ENCODE measurements around the gene GPR22. TPM values are rescaled to one million over a fixed set of nuclear protein-coding genes. Genes with fewer than 3 reads are reported as not detected.
A peak's percentile ranks its signal among the peaks of the same experiment; 100 is the strongest.

The GPR22 gene
- total RNA-seq, 2 experiments from 2014 or later = not detected

DNA sequence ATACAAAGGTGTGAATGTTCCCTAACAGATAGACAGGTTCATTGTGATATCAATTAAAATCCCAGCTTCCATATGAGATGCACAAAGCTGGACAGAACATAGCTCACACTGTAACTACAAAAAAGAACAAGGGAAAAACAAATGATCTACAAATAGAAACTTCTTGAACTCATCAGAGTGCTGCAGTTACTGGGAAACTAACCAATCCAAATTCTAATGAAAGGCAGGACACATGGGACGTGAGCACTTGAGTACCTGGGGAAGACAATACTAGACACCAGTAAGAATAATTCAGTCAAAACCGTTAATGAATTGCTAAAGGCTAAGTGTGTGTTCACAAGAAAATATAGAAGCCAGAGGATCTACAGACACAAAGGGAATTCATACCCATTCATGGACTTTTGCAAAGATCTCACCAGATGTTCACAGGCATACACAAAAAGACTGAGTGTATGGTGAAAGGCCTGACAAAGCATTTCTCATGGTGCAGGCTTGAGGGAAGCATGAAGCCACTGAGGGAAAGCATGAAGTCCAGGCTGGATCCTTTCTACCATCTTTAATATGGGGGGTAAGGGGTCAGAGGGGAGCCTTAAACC lies 7.8 kb upstream of the GPR22 start:
- H3K27ac Mint-ChIP-seq = no peak overlapping the region
- H3K36me3 Mint-ChIP-seq (ENCODE audit: low read depth) = peaks cover 18% of the 10 kb centered on the region
- no peaks in the 10 kb centered on the region for H3K27me3 Mint-ChIP-seq (ENCODE audit: low read depth)
- DNase-seq = no peak
- no peaks in the 10 kb centered on the region for H3K4me1 Mint-ChIP-seq (ENCODE audit: low read depth)
- H3K4me3 Mint-ChIP-seq = no peak overlapping the region
- peaks cover 6% of the 10 kb centered on the region for H3K9me3 Mint-ChIP-seq
- CTCF ChIA-PET = no interaction called here
- intact Hi-C loops (cut with micrococcal nuclease) = loop anchor here (2.0 to 10.0 kb wide), 2 partner anchors 257 to 315 kb away; no protein-coding TSS in a partner anchor

DNA sequence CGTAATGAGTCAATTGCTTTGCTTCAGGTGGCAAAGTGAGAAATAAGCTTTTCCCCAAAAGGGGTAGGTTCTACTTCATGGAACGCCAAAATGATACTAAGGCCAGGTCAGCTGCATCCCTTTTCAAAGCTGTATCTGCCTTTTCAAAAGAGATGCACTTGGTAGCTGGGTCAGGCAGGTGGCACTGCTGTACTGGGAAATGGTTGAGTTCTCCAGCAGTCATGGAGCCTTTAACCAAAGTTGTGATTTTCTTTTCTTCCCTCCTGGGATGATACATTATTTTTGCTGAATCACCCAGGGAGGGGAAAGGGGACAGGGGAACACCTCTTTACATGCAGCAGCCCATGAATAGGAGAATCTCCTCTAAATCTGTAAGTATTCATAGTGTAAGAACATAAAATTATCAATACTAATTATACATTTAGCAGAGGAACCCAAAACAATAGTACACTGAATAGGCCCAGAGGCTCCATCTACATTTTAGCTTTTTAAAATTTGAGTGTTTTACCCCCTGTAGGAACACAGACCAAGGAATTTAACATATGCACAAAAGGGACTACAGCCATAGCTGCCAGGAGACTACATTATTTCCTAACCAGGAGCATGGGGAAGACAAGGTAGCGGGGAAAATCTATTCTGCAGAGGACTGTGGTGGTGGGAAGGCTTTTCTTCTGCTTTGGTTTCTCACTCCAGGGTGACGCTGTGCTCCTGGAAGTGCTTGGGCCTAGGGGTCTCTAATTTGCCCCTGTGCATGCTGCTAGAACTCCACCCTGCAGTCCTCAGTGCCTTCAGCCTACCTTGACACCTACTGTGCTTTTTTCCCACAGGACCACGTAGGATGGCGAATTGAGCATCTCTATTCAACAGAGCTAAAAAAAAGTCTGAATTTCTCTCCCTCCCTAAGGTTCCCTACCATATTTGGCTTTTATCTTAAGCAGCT lies 6.4 kb upstream of the GPR22 start:
- CTCF ChIA-PET = interaction anchor here (0.6 to 2.1 kb wide), 20 partner anchors 9 to 537 kb away, joined by 3 to 10 read pairs (median 3); partner anchors contain the start of gene DLD
- Mint-ChIP-seq H3K4me3 (no peak overlapping the region), H3K4me1 (ENCODE audit: low read depth) (no peaks in the 10 kb centered on the region), H3K9me3 (no peaks in the 10 kb centered on the region), H3K27me3 (ENCODE audit: low read depth) (no peaks in the 10 kb centered on the region), H3K36me3 (ENCODE audit: low read depth) (peaks cover 7% of the 10 kb centered on the region), H3K27ac (no peak overlapping the region)
- DNase-seq = peak; percentile 64
- intact Hi-C loops (cut with micrococcal nuclease) = loop anchor here (1.0 to 10.0 kb wide), 6 partner anchors 198 to 416 kb away; no protein-coding TSS in a partner anchor

DNA sequence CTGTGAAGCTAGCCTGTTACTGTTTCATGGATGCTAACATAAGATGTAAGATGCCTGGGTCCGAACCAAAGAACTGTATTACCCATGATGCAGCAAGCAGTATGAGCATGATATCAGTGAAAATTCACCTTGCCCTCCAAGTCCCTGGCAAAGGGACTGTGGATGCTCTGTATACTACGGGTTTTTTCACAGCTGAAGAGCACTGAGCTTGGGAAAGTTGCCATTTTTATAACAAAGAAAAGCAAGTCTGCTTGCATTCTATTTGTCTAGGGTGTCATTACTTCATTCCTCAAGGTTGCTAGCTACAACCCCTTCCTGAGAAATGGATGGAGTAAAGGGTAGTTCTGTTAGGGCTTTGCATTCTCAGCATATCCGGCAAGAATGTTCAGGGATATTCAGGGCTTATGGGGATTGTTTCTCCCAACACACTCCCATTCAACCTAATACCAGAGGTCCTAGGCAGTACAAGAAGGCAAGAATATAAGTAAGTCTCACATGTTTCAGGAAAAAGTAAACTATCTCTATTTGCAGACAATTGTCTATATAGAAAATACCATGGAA lies 5.1 kb upstream of the GPR22 start:
- H3K27ac Mint-ChIP-seq = no peak overlapping the region
- DNase-seq = no peak
- no peaks in the 10 kb centered on the region for H3K9me3 Mint-ChIP-seq
- intact Hi-C loops (cut with micrococcal nuclease) = loop anchor here (10.0 kb wide), 1 partner anchor 260 kb away; no protein-coding TSS in a partner anchor
- no peaks in the 10 kb centered on the region for H3K36me3 Mint-ChIP-seq (ENCODE audit: low read depth)
- H3K27me3 Mint-ChIP-seq (ENCODE audit: low read depth) = no peaks in the 10 kb centered on the region
- H3K4me1 Mint-ChIP-seq (ENCODE audit: low read depth) = no peaks in the 10 kb centered on the region
- CTCF ChIA-PET = interaction anchor here (0.6 to 2.1 kb wide), 7 partner anchors 15 to 278 kb away, joined by 3 to 10 read pairs (median 5); no protein-coding TSS in a partner anchor
- no peak overlapping the region for H3K4me3 Mint-ChIP-seq

DNA sequence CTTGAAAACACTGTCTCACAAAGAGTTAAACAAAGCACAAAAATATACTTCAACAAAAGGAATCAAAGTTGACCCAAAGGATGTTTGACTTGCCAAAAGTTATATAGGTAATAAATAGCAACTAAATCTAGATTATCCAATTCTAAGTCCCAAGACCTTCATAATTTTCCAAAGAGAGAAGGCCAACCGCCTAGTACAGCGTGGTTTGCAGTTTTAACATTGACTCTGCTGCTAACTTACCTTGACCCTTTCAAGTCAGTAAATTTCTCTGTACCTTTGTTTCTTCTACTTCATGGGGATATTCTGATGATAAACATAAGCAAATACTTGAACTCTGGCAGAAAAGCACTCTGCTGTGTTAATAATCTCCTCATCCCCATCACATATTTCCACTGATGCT lies 1.9 kb upstream of the GPR22 start:
- Mint-ChIP-seq H3K36me3 (ENCODE audit: low read depth) (no peaks in the 10 kb centered on the region), H3K4me1 (ENCODE audit: low read depth) (no peaks in the 10 kb centered on the region), H3K27ac (no peak overlapping the region), H3K9me3 (no peaks in the 10 kb centered on the region), H3K4me3 (no peak overlapping the region), H3K27me3 (ENCODE audit: low read depth) (no peaks in the 10 kb centered on the region)
- CTCF ChIA-PET = no interaction called here
- DNase-seq = no peak
- intact Hi-C loops (cut with micrococcal nuclease) = loop anchor here (10.0 kb wide), 1 partner anchor 263 kb away; no protein-coding TSS in a partner anchor

DNA sequence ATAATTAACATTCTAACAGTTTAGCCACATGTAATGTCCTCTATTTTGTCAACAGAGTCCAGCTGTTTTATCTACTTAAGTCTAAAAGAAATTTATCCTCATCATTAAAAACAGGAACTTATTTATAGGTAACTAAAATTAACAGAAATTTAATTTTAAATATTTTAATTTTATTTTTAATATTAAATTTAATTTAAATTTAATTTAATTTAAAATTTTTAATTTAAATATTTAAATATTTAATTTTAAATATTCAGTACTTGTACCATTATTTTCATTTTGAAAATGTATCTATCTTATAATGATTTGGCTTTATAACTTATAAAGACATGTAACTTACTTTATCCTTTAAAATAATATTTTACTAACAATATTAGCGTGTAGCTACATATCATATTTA lies 1.0 kb upstream of the GPR22 start:
- Mint-ChIP-seq H3K27me3 (ENCODE audit: low read depth) (no peaks in the 10 kb centered on the region), H3K36me3 (ENCODE audit: low read depth) (no peaks in the 10 kb centered on the region), H3K9me3 (no peaks in the 10 kb centered on the region), H3K4me1 (ENCODE audit: low read depth) (no peaks in the 10 kb centered on the region), H3K27ac (no peak overlapping the region), H3K4me3 (no peak overlapping the region)
- intact Hi-C loops (cut with micrococcal nuclease) = loop anchor here (10.0 kb wide), 1 partner anchor 264 kb away; no protein-coding TSS in a partner anchor
- CTCF ChIA-PET = no interaction called here
- no peak for DNase-seq

DNA sequence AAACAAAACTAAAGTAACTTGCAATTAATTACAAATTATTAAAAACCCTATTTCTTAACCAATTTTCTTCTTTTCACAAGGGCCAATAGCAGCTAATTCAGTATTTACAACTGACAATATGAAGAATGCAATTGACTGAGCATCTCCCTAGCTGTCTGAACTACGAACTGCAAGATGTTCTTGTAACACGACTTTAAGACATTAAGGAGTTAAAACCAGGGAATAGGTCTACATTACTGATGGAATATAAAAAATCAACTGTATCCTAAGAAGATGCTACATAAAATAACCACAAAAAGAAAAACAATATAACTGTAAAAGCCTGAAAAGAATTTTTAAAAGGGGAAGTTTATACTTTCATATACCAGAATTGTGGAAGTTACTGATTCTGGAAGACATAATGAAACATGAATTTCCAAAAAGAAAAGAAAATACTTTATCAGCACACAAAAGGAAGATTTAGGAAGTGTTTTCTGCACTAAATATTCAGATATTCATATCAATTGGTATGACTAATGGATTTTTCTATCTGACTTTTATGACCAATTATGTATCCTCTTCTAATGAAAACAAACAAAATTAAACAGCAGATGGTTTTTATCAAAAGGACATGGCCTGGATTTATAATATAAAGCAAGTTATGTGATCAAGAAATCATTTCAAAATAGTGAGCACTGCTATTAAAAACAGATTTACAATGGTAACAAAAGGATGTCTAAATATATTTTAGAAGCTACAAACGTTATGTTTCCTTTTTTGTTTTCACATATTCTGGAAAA lies 1.6 kb downstream of the GPR22 start:
- no peaks in the 10 kb centered on the region for H3K4me1 Mint-ChIP-seq (ENCODE audit: low read depth)
- CTCF ChIA-PET = interaction anchor here (0.6 to 1.3 kb wide), 3 partner anchors 8 to 271 kb away, joined by 3 to 8 read pairs (median 3); no protein-coding TSS in a partner anchor
- no peak for DNase-seq
- no peak overlapping the region for H3K27ac Mint-ChIP-seq
- intact Hi-C loops (cut with micrococcal nuclease) = no loop called here
- no peaks in the 10 kb centered on the region for H3K9me3 Mint-ChIP-seq
- no peak overlapping the region for H3K4me3 Mint-ChIP-seq
- no peaks in the 10 kb centered on the region for H3K36me3 Mint-ChIP-seq (ENCODE audit: low read depth)
- no peaks in the 10 kb centered on the region for H3K27me3 Mint-ChIP-seq (ENCODE audit: low read depth)

DNA sequence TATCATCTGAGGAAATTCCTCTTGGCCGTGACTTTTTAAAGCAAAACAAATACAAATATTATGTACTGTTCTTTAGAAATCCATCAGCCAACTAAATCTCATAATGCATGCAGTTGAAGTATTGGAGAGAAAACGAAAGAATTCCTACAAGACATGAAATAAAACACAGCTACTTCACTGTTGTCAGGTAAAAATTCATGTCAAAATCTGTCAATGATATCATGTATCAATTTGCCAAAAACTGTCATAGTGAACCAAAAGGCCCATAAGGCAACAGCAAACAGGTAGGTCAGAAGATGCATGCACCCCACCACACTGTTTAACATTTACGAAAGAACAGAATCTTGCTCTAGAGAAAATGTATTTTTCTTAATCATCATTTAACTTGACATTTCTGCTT lies 2.3 kb downstream of the GPR22 start:
- H3K27ac Mint-ChIP-seq = no peak overlapping the region

DNA sequence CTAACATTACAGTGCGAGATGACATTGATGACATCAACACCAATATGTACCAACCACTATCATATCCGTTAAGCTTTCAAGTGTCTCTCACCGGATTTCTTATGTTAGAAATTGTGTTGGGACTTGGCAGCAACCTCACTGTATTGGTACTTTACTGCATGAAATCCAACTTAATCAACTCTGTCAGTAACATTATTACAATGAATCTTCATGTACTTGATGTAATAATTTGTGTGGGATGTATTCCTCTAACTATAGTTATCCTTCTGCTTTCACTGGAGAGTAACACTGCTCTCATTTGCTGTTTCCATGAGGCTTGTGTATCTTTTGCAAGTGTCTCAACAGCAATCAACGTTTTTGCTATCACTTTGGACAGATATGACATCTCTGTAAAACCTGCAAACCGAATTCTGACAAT lies 4.3 kb downstream of the GPR22 start:
- CTCF ChIA-PET = no interaction called here
- Mint-ChIP-seq H3K4me3 (no peak overlapping the region), H3K36me3 (ENCODE audit: low read depth) (no peaks in the 10 kb centered on the region), H3K9me3 (no peaks in the 10 kb centered on the region), H3K4me1 (ENCODE audit: low read depth) (no peaks in the 10 kb centered on the region), H3K27me3 (ENCODE audit: low read depth) (no peaks in the 10 kb centered on the region), H3K27ac (no peak overlapping the region)
- no peak for DNase-seq
- intact Hi-C loops (cut with micrococcal nuclease) = no loop called here

More for the DNA sequence above, 2.3 kb downstream of the GPR22 start:
- H3K9me3 Mint-ChIP-seq = no peaks in the 10 kb centered on the region
- intact Hi-C loops (cut with micrococcal nuclease) = no loop called here
- H3K36me3 Mint-ChIP-seq (ENCODE audit: low read depth) = no peaks in the 10 kb centered on the region
- no peaks in the 10 kb centered on the region for H3K4me1 Mint-ChIP-seq (ENCODE audit: low read depth)
- DNase-seq = no peak
- H3K27me3 Mint-ChIP-seq (ENCODE audit: low read depth) = no peaks in the 10 kb centered on the region
- H3K4me3 Mint-ChIP-seq = no peak overlapping the region
- CTCF ChIA-PET = interaction anchor here (0.6 to 1.3 kb wide), 2 partner anchors 9 to 70 kb away, joined by 3 to 8 read pairs; no protein-coding TSS in a partner anchor

DNA sequence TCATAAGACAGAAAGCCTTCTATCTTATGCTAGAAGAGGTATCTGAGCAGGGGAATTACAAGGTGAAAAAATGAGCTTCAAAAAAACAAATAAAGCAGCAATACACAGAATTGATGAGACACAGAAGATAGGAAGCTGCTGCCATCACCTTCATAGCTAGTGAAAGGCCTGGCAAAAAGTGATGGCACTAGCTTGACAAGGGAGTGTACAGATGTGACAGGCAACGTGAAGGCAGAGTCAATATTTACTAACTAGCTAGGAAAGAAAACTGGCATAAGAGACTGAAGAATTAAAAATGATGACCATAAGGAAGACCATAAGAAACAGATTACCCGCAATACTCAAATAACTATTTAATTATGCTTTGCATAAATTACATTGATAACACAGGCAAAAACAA lies 9.4 kb downstream of the GPR22 start:
- Mint-ChIP-seq H3K27ac (no peak overlapping the region), H3K9me3 (no peaks in the 10 kb centered on the region), H3K4me1 (ENCODE audit: low read depth) (no peaks in the 10 kb centered on the region), H3K4me3 (no peak overlapping the region), H3K27me3 (ENCODE audit: low read depth) (no peaks in the 10 kb centered on the region), H3K36me3 (ENCODE audit: low read depth) (no peaks in the 10 kb centered on the region)
- DNase-seq = no peak
- CTCF ChIA-PET = interaction anchor here (0.7 to 1.0 kb wide), 2 partner anchors 16 to 446 kb away, joined by 3 read pairs; no protein-coding TSS in a partner anchor
- intact Hi-C loops (cut with micrococcal nuclease) = no loop called here

DNA sequence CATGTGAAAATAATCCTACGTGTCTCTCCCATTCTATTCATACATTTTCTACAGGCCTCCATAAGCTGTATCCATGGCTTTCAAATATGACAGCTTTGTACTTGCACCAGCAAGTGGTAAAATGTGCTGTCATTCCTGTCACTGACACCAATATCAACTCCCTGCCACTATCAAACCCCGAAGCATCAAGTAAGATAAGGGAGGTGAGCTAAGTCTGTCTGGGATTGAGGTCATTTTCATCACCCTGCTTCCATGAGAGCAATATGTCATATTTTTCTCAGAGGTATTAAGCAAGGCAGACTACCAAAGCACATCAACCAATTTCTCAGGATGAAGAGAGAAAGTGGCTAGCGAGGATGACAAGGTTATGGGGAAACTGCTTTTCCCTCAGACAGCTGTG lies 11.1 kb downstream of the GPR22 start:
- intact Hi-C loops (cut with micrococcal nuclease) = no loop called here
- no peak overlapping the region for H3K4me3 Mint-ChIP-seq
- peaks cover 5% of the 10 kb centered on the region for H3K4me1 Mint-ChIP-seq (ENCODE audit: low read depth)
- CTCF ChIA-PET = interaction anchor here (0.9 to 1.0 kb wide), 2 partner anchors 18 to 334 kb away, joined by 3 read pairs; no protein-coding TSS in a partner anchor
- H3K36me3 Mint-ChIP-seq (ENCODE audit: low read depth) = peaks cover 1% of the 10 kb centered on the region
- H3K9me3 Mint-ChIP-seq = no peaks in the 10 kb centered on the region
- DNase-seq = no peak
- no peak overlapping the region for H3K27ac Mint-ChIP-seq
- no peaks in the 10 kb centered on the region for H3K27me3 Mint-ChIP-seq (ENCODE audit: low read depth)

DNA sequence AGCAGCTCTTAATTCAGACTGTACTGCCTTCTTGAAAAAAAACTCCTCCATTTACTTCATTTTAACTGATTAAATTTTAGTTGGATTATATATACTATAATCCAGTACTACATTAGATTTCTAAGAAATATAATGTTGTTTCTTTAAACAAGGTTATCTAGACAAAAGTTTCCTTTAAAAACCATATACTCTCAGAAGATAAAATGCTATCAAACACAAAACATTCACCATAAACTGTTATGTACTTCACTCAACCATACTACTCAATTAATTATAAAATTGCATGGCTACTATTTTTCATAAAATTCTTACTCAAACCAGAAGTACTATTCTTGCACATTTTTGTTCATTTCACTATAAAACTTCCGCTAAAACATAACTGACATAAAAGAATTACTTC lies 12.7 kb downstream of the GPR22 start:
- Mint-ChIP-seq H3K9me3 (no peaks in the 10 kb centered on the region), H3K4me3 (no peak overlapping the region), H3K36me3 (ENCODE audit: low read depth) (peaks cover 3% of the 10 kb centered on the region), H3K4me1 (ENCODE audit: low read depth) (peaks cover 11% of the 10 kb centered on the region), H3K27me3 (ENCODE audit: low read depth) (no peaks in the 10 kb centered on the region), H3K27ac (no peak overlapping the region)
- CTCF ChIA-PET = interaction anchor here (1.1 kb wide), 1 partner anchor 18 kb away, joined by 3 read pairs; no protein-coding TSS in a partner anchor
- intact Hi-C loops (cut with micrococcal nuclease) = no loop called here
- DNase-seq = no peak

All from activated naive CD4-positive, alpha-beta T cell treated with anti-CD3 and anti-CD28 coated beads for 36 hours (primary cell).